HG03575 (cell line): ENCODE results near the gene MEF2C.

Source experiments
- ATAC-seq: cut with Tn5 transposase; IDR thresholded peaks from one replicate; pipeline ENCODE4 v1.9.1; 2021; ENCODE audit not compliant: unreplicated experiment, insufficient number of reproducible peaks, low FRiP score; ENCODE audit errors: extremely low read depth

Gene MEF2C

GRCh38 chr5:88889189-88890069, 6.4 kb upstream of the MEF2C start:
- no peak for ATAC-seq

- no peak for ATAC-seq
These were observed 5.8 kb upstream of the MEF2C start for GRCh38 chr5:88888848-88889188.

GRCh38 chr5:88888291-88888690, 5.3 kb upstream of the MEF2C start:
- ATAC-seq: no peak

- ATAC-seq: no peak
These were observed 4.4 kb upstream of the MEF2C start for GRCh38 chr5:88887342-88887741.

GRCh38 chr5:88886746-88887341, 3.9 kb upstream of the MEF2C start:
- ATAC-seq: no peak

- no peak for ATAC-seq
These were observed 3.3 kb upstream of the MEF2C start for GRCh38 chr5:88886252-88886651.

GRCh38 chr5:88885002-88885401, 2.0 kb upstream of the MEF2C start:
- ATAC-seq: no peak

GRCh38 chr5:88884608-88884877, 1.6 kb upstream of the MEF2C start:
- no peak for ATAC-seq

- no peak for ATAC-seq
These were observed 1.0 kb upstream of the MEF2C start for GRCh38 chr5:88883836-88884607.

- no peak for ATAC-seq
These were observed 527 bp downstream of the MEF2C start for GRCh38 chr5:88882276-88883038.

GRCh38 chr5:88881571-88881971, 1.4 kb downstream of the MEF2C start:
- no peak for ATAC-seq

GRCh38 chr5:88880201-88880600, 2.8 kb downstream of the MEF2C start:
- ATAC-seq: no peak

GRCh38 chr5:88879724-88880123, 3.3 kb downstream of the MEF2C start:
- ATAC-seq: no peak

GRCh38 chr5:88878976-88879375, 4.0 kb downstream of the MEF2C start:
- no peak for ATAC-seq

GRCh38 chr5:88877826-88878225, 5.2 kb downstream of the MEF2C start:
- ATAC-seq: no peak

- no peak for ATAC-seq
These were observed 6.3 kb downstream of the MEF2C start for GRCh38 chr5:88876714-88877113.

GRCh38 chr5:88875341-88876234, 7.4 kb downstream of the MEF2C start:
- no peak for ATAC-seq

- ATAC-seq: no peak
These were observed 9.5 kb downstream of the MEF2C start for GRCh38 chr5:88873447-88873846.

- ATAC-seq: no peak
These were observed 10.0 kb downstream of the MEF2C start for GRCh38 chr5:88872971-88873370.
